CD4-positive, alpha-beta T cell treated with Interleukin-4 for 1 hour (primary cell): ENCODE results near the gene IRF4.
"Not testable (repeated sequence)": the region's sequence is repeated elsewhere in the genome, so short reads cannot be mapped to it uniquely, and the experiment has no call there.

Experiments
- DNase-seq, 2 donors: peaks; one replicate each; pipeline ENCODE4 v3.0.0-alpha.2; 2020 to 2022

IRF4 gene

GRCh38 chr6:423055-423798 is 31.7 kb downstream of the IRF4 start:
- no peak for DNase-seq

GRCh38 chr6:423799-424345 is 32.3 kb downstream of the IRF4 start:
- no peak for DNase-seq

- no peak for DNase-seq
Measured at GRCh38 chr6:424741-425417, 33.3 kb downstream of the IRF4 start.

- not testable (repeated sequence) for DNase-seq
Measured at GRCh38 chr6:425418-425788, 33.9 kb downstream of the IRF4 start.

GRCh38 chr6:426198-426738 is 34.7 kb downstream of the IRF4 start:
- DNase-seq: not testable (repeated sequence)

GRCh38 chr6:428047-428603 is 36.6 kb downstream of the IRF4 start:
- no peak for DNase-seq

- peak in 1 of 2 donors; percentile 19 for DNase-seq
Measured at GRCh38 chr6:429515-430121, 38.1 kb downstream of the IRF4 start.

- DNase-seq: no peak
Measured at GRCh38 chr6:431504-431903, 40.0 kb downstream of the IRF4 start.

- peak in 1 of 2 donors; percentile 31 for DNase-seq
Measured at GRCh38 chr6:431986-432385, 40.4 kb downstream of the IRF4 start.

- no peak for DNase-seq
Measured at GRCh38 chr6:434051-434705, 42.6 kb downstream of the IRF4 start.

- no peak for DNase-seq
Measured at GRCh38 chr6:435441-436307, 44.1 kb downstream of the IRF4 start.

GRCh38 chr6:436308-437036 is 44.9 kb downstream of the IRF4 start:
- no peak for DNase-seq

GRCh38 chr6:437037-437392 is 45.5 kb downstream of the IRF4 start:
- no peak for DNase-seq

- DNase-seq: no peak
Measured at GRCh38 chr6:438634-439170, 47.1 kb downstream of the IRF4 start.

GRCh38 chr6:439641-440167 is 48.2 kb downstream of the IRF4 start:
- no peak for DNase-seq

GRCh38 chr6:441126-441920 is 49.8 kb downstream of the IRF4 start:
- DNase-seq: no peak

- DNase-seq: no peak
Measured at GRCh38 chr6:443621-444159, 52.1 kb downstream of the IRF4 start.

GRCh38 chr6:444653-445275 is 53.2 kb downstream of the IRF4 start:
- peak; percentile 34 to 57 for DNase-seq
